Heart left ventricle (tissue), 13 donors: Measurements from ENCODE around the gene FZR1.

Source experiments
- POLR2A ChIP-seq, 2 donors: fragments of 450-650 bp; IDR thresholded peaks; one replicate each; pipeline ENCODE4 v1.6.1; 2017; ENCODE audit warnings: antibody characterized with exemption in 2 of 2, mild to moderate bottlenecking in 2 of 2, moderate library complexity in 2 of 2
- TF ChIP-seq, protein P1 (sequence below), 12 donors: fragments of 200-600 bp; sonication (generic) in 4 of 12; IDR thresholded peaks; one replicate each; pipeline versions ENCODE4 v1.5.0 to v1.8.0; 2018 to 2022; ENCODE audit warnings: antibody characterized with exemption in 12 of 12, mild to moderate bottlenecking in 5 of 12
- donor health status: ischemic (EF 13 %, LVEDD 7.1; RV severe dilation, severe dysfunction).
- donor health status: DM: no; HTN: yes; CAD: no.
- donor health status: DM: no; HTN: no; CAD: no.
- donor health status: ischemic (EF 25% LVEDD 6.9; RV normal size, moderate dysfunction).
- donor health status: ischemic (EF 25% LVEDD 5.7; RV mildly dilated, moderate dysfunction).
- donor health status: ischemic (EF 35%, LVEDD 5.7; RV mildly dilated, moderate dysfunction).
- donor health status: nonischemic (EF 11% LVEDD 7.7; RV severe dilation, severe dysfunction).
- donor health status: DM: yes; HTN: yes; CAD: no.
- donor health status: PGD.
- donor health status: ischemic (EF 29% LVEDD 5.4; RV normal size, mild dysfunction).
- donor health status: nonischemic (EF 23%, LVEDD 6.1; RV moderate dilation, normal function).

- TF ChIP-seq POLR2A (IDR thresholded peaks at IDR 0.05): no peak
- TF ChIP-seq, protein P1, sequence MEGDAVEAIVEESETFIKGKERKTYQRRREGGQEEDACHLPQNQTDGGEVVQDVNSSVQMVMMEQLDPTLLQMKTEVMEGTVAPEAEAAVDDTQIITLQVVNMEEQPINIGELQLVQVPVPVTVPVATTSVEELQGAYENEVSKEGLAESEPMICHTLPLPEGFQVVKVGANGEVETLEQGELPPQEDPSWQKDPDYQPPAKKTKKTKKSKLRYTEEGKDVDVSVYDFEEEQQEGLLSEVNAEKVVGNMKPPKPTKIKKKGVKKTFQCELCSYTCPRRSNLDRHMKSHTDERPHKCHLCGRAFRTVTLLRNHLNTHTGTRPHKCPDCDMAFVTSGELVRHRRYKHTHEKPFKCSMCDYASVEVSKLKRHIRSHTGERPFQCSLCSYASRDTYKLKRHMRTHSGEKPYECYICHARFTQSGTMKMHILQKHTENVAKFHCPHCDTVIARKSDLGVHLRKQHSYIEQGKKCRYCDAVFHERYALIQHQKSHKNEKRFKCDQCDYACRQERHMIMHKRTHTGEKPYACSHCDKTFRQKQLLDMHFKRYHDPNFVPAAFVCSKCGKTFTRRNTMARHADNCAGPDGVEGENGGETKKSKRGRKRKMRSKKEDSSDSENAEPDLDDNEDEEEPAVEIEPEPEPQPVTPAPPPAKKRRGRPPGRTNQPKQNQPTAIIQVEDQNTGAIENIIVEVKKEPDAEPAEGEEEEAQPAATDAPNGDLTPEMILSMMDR (IDR thresholded peaks at IDR 0.05): no peak
These were observed 12.1 kb downstream of the FZR1 start for GRCh38 chr19:3518255-3518654.
